PC-9 (cell line): ENCODE results near the gene ARFIP1.

Experiments used
- CTCF ChIP-seq: fragments of 200-600 bp; sonication (generic); conservative IDR thresholded peaks from 2 replicates; pipeline ENCODE4 v1.6.1; 2017; ENCODE audit warnings: mixed run types, antibody characterized with exemption, mild to moderate bottlenecking, moderate library complexity
- EZH2 ChIP-seq: fragments of 200-600 bp; sonication (generic); IDR thresholded peaks from 2 replicates; pipeline ENCODE4 v1.8.0; 2017; ENCODE audit warnings: antibody characterized with exemption, low read depth

- no peak for TF ChIP-seq CTCF
- no peak for TF ChIP-seq EZH2
Measured at GRCh38 chr4:152910521-152910920, 130.8 kb downstream of the ARFIP1 start.
